ENCODE data around the gene LRRC15.

LRRC15 gene

GRCh38 chr3:194384156-194384555 lies 14.6 kb upstream of the LRRC15 start:
- FAIRE-seq: no peak

GRCh38 chr3:194383276-194383940 lies 13.9 kb upstream of the LRRC15 start:
- FAIRE-seq: no peak

- no peak for FAIRE-seq
Measured at GRCh38 chr3:194382892-194383223, 13.3 kb upstream of the LRRC15 start.

- no peak for FAIRE-seq
Measured at GRCh38 chr3:194382196-194382891, 12.8 kb upstream of the LRRC15 start.

GRCh38 chr3:194381460-194381875 lies 11.9 kb upstream of the LRRC15 start:
- FAIRE-seq: no peak

GRCh38 chr3:194380326-194380725 lies 10.8 kb upstream of the LRRC15 start:
- FAIRE-seq: no peak

GRCh38 chr3:194379651-194380050 lies 10.1 kb upstream of the LRRC15 start:
- FAIRE-seq: no peak

GRCh38 chr3:194379231-194379630 lies 9.7 kb upstream of the LRRC15 start:
- FAIRE-seq: no peak

GRCh38 chr3:194377708-194378107 lies 8.2 kb upstream of the LRRC15 start:
- no peak for FAIRE-seq

- no peak for FAIRE-seq
Measured at GRCh38 chr3:194376241-194376560, 6.7 kb upstream of the LRRC15 start.

- no peak for FAIRE-seq
Measured at GRCh38 chr3:194375473-194376240, 6.1 kb upstream of the LRRC15 start.

GRCh38 chr3:194374935-194375334 lies 5.4 kb upstream of the LRRC15 start:
- FAIRE-seq: no peak

GRCh38 chr3:194373899-194374298 lies 4.4 kb upstream of the LRRC15 start:
- FAIRE-seq: no peak

- FAIRE-seq: no peak
Measured at GRCh38 chr3:194373028-194373427, 3.5 kb upstream of the LRRC15 start.

GRCh38 chr3:194370753-194371152 lies 1.2 kb upstream of the LRRC15 start:
- no peak for FAIRE-seq

- FAIRE-seq: no peak
Measured at GRCh38 chr3:194368918-194369317, 625 bp downstream of the LRRC15 start.

GRCh38 chr3:194367992-194368841 lies 1.3 kb downstream of the LRRC15 start:
- no peak for FAIRE-seq

GRCh38 chr3:194365978-194366490 lies 3.5 kb downstream of the LRRC15 start:
- FAIRE-seq: no peak

GRCh38 chr3:194365526-194365925 lies 4.0 kb downstream of the LRRC15 start:
- FAIRE-seq: no peak

GRCh38 chr3:194364652-194365434 lies 4.7 kb downstream of the LRRC15 start:
- no peak for FAIRE-seq

GRCh38 chr3:194364314-194364651 lies 5.3 kb downstream of the LRRC15 start:
- FAIRE-seq: no peak

GRCh38 chr3:194360568-194360967 lies 9.0 kb downstream of the LRRC15 start:
- FAIRE-seq: no peak

Measured in G401.6 (cell line).